Measurements from ENCODE around the gene CSMD2. TPM values are rescaled to one million over a fixed set of nuclear protein-coding genes. Genes with fewer than 3 reads are reported as not detected.

Gene CSMD2
- total RNA-seq, 1 experiment from 2014 or later = 13.2 TPM

- ATAC-seq = no peak
- H3K27me3 Mint-ChIP-seq (ENCODE audit: low read depth) = no peaks in the 10 kb centered on the region
- peaks cover 13% of the 10 kb centered on the region for H3K4me1 Mint-ChIP-seq
- CTCF ChIA-PET = interaction anchor here (5.5 kb wide), 1 partner anchor 8 kb away, joined by 50 read pairs; no protein-coding TSS in a partner anchor
- no peak for TF ChIP-seq SP1 (CRISPR knock-in tag; conservative IDR thresholded peaks at IDR 0.05)
- TF ChIP-seq JAZF1 (CRISPR knock-in tag; IDR thresholded peaks at IDR 0.05) = no peak
- no peak for TF ChIP-seq ZSCAN18 (CRISPR knock-in tag; IDR thresholded peaks at IDR 0.05)
- TF ChIP-seq GABPB1 (CRISPR knock-in tag; IDR thresholded peaks at IDR 0.05) = no peak
- no peak for TF ChIP-seq NFYB (CRISPR knock-in tag; conservative IDR thresholded peaks at IDR 0.05; ENCODE audit: low read depth)
- no peak for TF ChIP-seq NR3C1 (CRISPR knock-in tag; conservative IDR thresholded peaks at IDR 0.05; ENCODE audit: low read depth)
- TF ChIP-seq GTF2I (CRISPR knock-in tag; conservative IDR thresholded peaks at IDR 0.05) = no peak
- no peak for TF ChIP-seq ZNF396 (CRISPR knock-in tag; IDR thresholded peaks at IDR 0.05; ENCODE audit: borderline replicate concordance)
- TF ChIP-seq CREM (CRISPR knock-in tag; IDR thresholded peaks at IDR 0.05) = no peak
- no peak for TF ChIP-seq MYBL2 (CRISPR knock-in tag; IDR thresholded peaks at IDR 0.05)
- TF ChIP-seq E2F5 (CRISPR knock-in tag; IDR thresholded peaks at IDR 0.05) = no peak
- no peak for TF ChIP-seq PREB (CRISPR knock-in tag; IDR thresholded peaks at IDR 0.05; ENCODE audit: borderline replicate concordance)
- no peak for TF ChIP-seq CREB1 (CRISPR knock-in tag; IDR thresholded peaks at IDR 0.05)
- no peak for TF ChIP-seq ATF3 (CRISPR knock-in tag; conservative IDR thresholded peaks at IDR 0.05)
- TF ChIP-seq ZNF219 (CRISPR knock-in tag; IDR thresholded peaks at IDR 0.05; ENCODE audit: borderline replicate concordance) = no peak
- TF ChIP-seq HMGA2 (CRISPR knock-in tag; IDR thresholded peaks at IDR 0.05) = no peak
- no peak for TF ChIP-seq JUN (CRISPR knock-in tag; IDR thresholded peaks at IDR 0.05)
- TF ChIP-seq TEAD1 (CRISPR knock-in tag; IDR thresholded peaks at IDR 0.05) = no peak
- TF ChIP-seq ZNF138 (CRISPR knock-in tag; conservative IDR thresholded peaks at IDR 0.05) = no peak
- no peaks in the 10 kb centered on the region for H3K36me3 Mint-ChIP-seq
- no peak overlapping the region for H3K4me3 Mint-ChIP-seq
- DNase-seq (ENCODE audit: low spot score) = no peak
- H3K27ac Mint-ChIP-seq = no peak overlapping the region
- no peaks in the 10 kb centered on the region for H3K9me3 Mint-ChIP-seq
- POLR2A ChIA-PET = no interaction called here
Measured at GRCh38 chr1:34005309-34005708, 159.7 kb downstream of the CSMD2 start.

GRCh38 chr1:34002810-34003209, 162.2 kb downstream of the CSMD2 start:
- CTCF ChIA-PET = interaction anchor here (0.6 to 5.5 kb wide), 2 partner anchors 10 to 161 kb away, joined by 3 to 50 read pairs; no protein-coding TSS in a partner anchor
- Mint-ChIP-seq H3K4me1 (peaks cover 20% of the 10 kb centered on the region), H3K36me3 (no peaks in the 10 kb centered on the region), H3K27ac (no peak overlapping the region), H3K4me3 (no peak overlapping the region), H3K9me3 (no peaks in the 10 kb centered on the region), H3K27me3 (ENCODE audit: low read depth) (no peaks in the 10 kb centered on the region)
- peak; percentile 96 for ATAC-seq
- no peak for DNase-seq (ENCODE audit: low spot score)
- POLR2A ChIA-PET = no interaction called here
- TF ChIP-seq ZNF219 (CRISPR knock-in tag; IDR thresholded peaks at IDR 0.05; ENCODE audit: borderline replicate concordance) (no peak), ERG (CRISPR knock-in tag; IDR thresholded peaks at IDR 0.05) (no peak), CBFB (CRISPR knock-in tag; IDR thresholded peaks at IDR 0.05; ENCODE audit: low read depth) (no peak), ZNF281 (CRISPR knock-in tag; IDR thresholded peaks at IDR 0.05) (no peak), ATF1 (CRISPR knock-in tag; IDR thresholded peaks at IDR 0.05) (no peak), IRF2 (CRISPR knock-in tag; IDR thresholded peaks at IDR 0.05; ENCODE audit: borderline replicate concordance, low read depth) (no peak), STAT6 (CRISPR knock-in tag; conservative IDR thresholded peaks at IDR 0.05; ENCODE audit: low read depth) (no peak), SP1 (CRISPR knock-in tag; conservative IDR thresholded peaks at IDR 0.05) (no peak), ZNF317 (CRISPR knock-in tag; IDR thresholded peaks at IDR 0.05; ENCODE audit: borderline replicate concordance, low read depth) (no peak), MYBL2 (CRISPR knock-in tag; IDR thresholded peaks at IDR 0.05) (no peak)

Measured in WTC11 (cell line).